Muscle of leg (tissue), 11 donors: ENCODE data around the gene KIF26B. TPM values are rescaled to one million over a fixed set of nuclear protein-coding genes. Genes with fewer than 3 reads are reported as not detected.

Source experiments
- DNase-seq: peaks from one replicate; pipeline ENCODE4 v3.0.0; 2013
- H3K27ac ChIP-seq: one replicate; pipeline ENCODE4 v1.5.1; 2013; ENCODE audit warnings: mild to moderate bottlenecking, low read length, control low read depth
- H3K27me3 ChIP-seq: one replicate; pipeline ENCODE4 v1.6.1; 2013; ENCODE audit warnings: low read length; ENCODE audit not compliant: control insufficient read depth, insufficient read depth
- H3K36me3 ChIP-seq: one replicate; pipeline ENCODE4 v1.6.1; 2013; ENCODE audit warnings: low read length; ENCODE audit not compliant: control insufficient read depth, insufficient read depth
- H3K4me1 ChIP-seq: one replicate; pipeline ENCODE4 v1.6.1; 2013; ENCODE audit warnings: low read length; ENCODE audit not compliant: control insufficient read depth, insufficient read depth
- H3K4me3 ChIP-seq: one replicate; pipeline ENCODE4 v1.5.1; 2013; ENCODE audit warnings: low read length, control low read depth
- H3K9me3 ChIP-seq: replicated peaks from 2 replicates; pipeline ENCODE4 v1.6.1; 2013; ENCODE audit warnings: low read depth, low read length; ENCODE audit not compliant: control insufficient read depth
- WGBS: methylation state at CpG from one replicate; pipeline ENCODE4 v1.1.5; 2013; ENCODE audit warnings: missing lambda C conversion rate; ENCODE audit not compliant: insufficient coverage; 5-methylcytosine and 5-hydroxymethylcytosine counted together
- polyA plus RNA-seq, 8 donors: library from polyadenylated mRNA; unstranded; fragments of 120-200 nt; gene quantifications; one replicate each; pipeline versions ENCODE4 v1.2.1 to v1.2.3, GENCODE V29; 2013; ENCODE audit warnings: inconsistent platforms in 1 of 8, low replicate concordance in 1 of 8; ENCODE audit not compliant: insufficient read length in 8 of 8, insufficient read depth in 1 of 8
- total RNA-seq: library from RNA; stranded (reverse); fragments of 120-200 nt; gene quantifications from one replicate; pipeline ENCODE4 v1.2.4, GENCODE V29; 2013

The KIF26B gene
- total and polyA plus RNA-seq, 9 donors: 0.89 to 2.4 (median 1.0) TPM

- Histone ChIP-seq H3K27me3 (peaks cover 9% of the 10 kb centered on the region), H3K27ac (no peak overlapping the region), H3K36me3 (no peaks in the 10 kb centered on the region), H3K9me3 (peaks cover 2% of the 10 kb centered on the region), H3K4me1 (peaks cover 3% of the 10 kb centered on the region), H3K4me3 (no peak overlapping the region)
- DNase-seq: no peak
- 63% methylated on average over 7 of the region's 7 CpGs for WGBS
Observed at GRCh38 chr1:245168906-245169305, 14.1 kb downstream of the KIF26B start.

GRCh38 chr1:245169376-245169775, 14.6 kb downstream of the KIF26B start:
- Histone ChIP-seq H3K27me3 (peaks cover 9% of the 10 kb centered on the region), H3K4me3 (no peak overlapping the region), H3K36me3 (no peaks in the 10 kb centered on the region), H3K9me3 (peaks cover 2% of the 10 kb centered on the region), H3K27ac (no peak overlapping the region), H3K4me1 (peaks cover 3% of the 10 kb centered on the region)
- 55% methylated on average over 5 of the region's 7 CpGs for WGBS
- no peak for DNase-seq

- DNase-seq: no peak
- Histone ChIP-seq H3K27ac (no peak overlapping the region), H3K9me3 (peaks cover 2% of the 10 kb centered on the region), H3K4me1 (no peaks in the 10 kb centered on the region), H3K27me3 (peaks cover 2% of the 10 kb centered on the region), H3K4me3 (no peak overlapping the region), H3K36me3 (no peaks in the 10 kb centered on the region)
- WGBS: 100% methylated on average over 2 of the region's 7 CpGs
Observed at GRCh38 chr1:245172026-245172425, 17.2 kb downstream of the KIF26B start.

- no CpG with 5 or more reads among the region's 2 CpGs for WGBS
- peaks cover 2% of the 10 kb centered on the region for H3K27me3 ChIP-seq
Observed at GRCh38 chr1:245172829-245173228, 18.0 kb downstream of the KIF26B start.

GRCh38 chr1:245173446-245174211, 18.8 kb downstream of the KIF26B start:
- Histone ChIP-seq H3K9me3 (peaks cover 2% of the 10 kb centered on the region), H3K4me1 (no peaks in the 10 kb centered on the region), H3K27ac (no peak overlapping the region), H3K36me3 (no peaks in the 10 kb centered on the region), H3K4me3 (no peak overlapping the region), H3K27me3 (peaks cover 2% of the 10 kb centered on the region)
- WGBS: 29% methylated on average over 13 of the region's 21 CpGs
- DNase-seq: no peak

More at GRCh38 chr1:245172829-245173228, 18.0 kb downstream of the KIF26B start:
- no peak for DNase-seq
- Histone ChIP-seq H3K27ac (no peak overlapping the region), H3K9me3 (peaks cover 2% of the 10 kb centered on the region), H3K4me1 (no peaks in the 10 kb centered on the region), H3K36me3 (no peaks in the 10 kb centered on the region), H3K4me3 (no peak overlapping the region)

GRCh38 chr1:245177071-245177900, 22.5 kb downstream of the KIF26B start:
- DNase-seq: no peak
- H3K27me3 ChIP-seq: no peaks in the 10 kb centered on the region
- H3K27ac ChIP-seq: no peak overlapping the region
- peaks cover 2% of the 10 kb centered on the region for H3K9me3 ChIP-seq
- no peaks in the 10 kb centered on the region for H3K36me3 ChIP-seq
- no peaks in the 10 kb centered on the region for H3K4me1 ChIP-seq
- WGBS: 84% methylated on average over 7 of the region's 10 CpGs
- H3K4me3 ChIP-seq: no peak overlapping the region

GRCh38 chr1:245179706-245180105, 24.9 kb downstream of the KIF26B start:
- Histone ChIP-seq H3K36me3 (no peaks in the 10 kb centered on the region), H3K27me3 (no peaks in the 10 kb centered on the region), H3K9me3 (no peaks in the 10 kb centered on the region), H3K4me1 (no peaks in the 10 kb centered on the region), H3K27ac (no peak overlapping the region), H3K4me3 (no peak overlapping the region)
- WGBS: 61% methylated on average over 9 of the region's 9 CpGs
- DNase-seq: no peak

GRCh38 chr1:245180496-245181157, 25.8 kb downstream of the KIF26B start:
- Histone ChIP-seq H3K9me3 (no peaks in the 10 kb centered on the region), H3K27me3 (no peaks in the 10 kb centered on the region), H3K4me3 (no peak overlapping the region), H3K27ac (no peak overlapping the region), H3K4me1 (no peaks in the 10 kb centered on the region), H3K36me3 (no peaks in the 10 kb centered on the region)
- peak; percentile 22 for DNase-seq
- WGBS: 65% methylated on average over 3 of the region's 6 CpGs

- H3K27ac ChIP-seq: no peak overlapping the region
- whole genome bisulfite sequencing: 86% methylated on average over 2 of the region's 7 CpGs
- H3K27me3 ChIP-seq: no peaks in the 10 kb centered on the region
- no peaks in the 10 kb centered on the region for H3K36me3 ChIP-seq
- no peaks in the 10 kb centered on the region for H3K4me1 ChIP-seq
- H3K4me3 ChIP-seq: no peak overlapping the region
- no peaks in the 10 kb centered on the region for H3K9me3 ChIP-seq
- DNase-seq: no peak
Observed at GRCh38 chr1:245181158-245181517, 26.4 kb downstream of the KIF26B start.

- no peak overlapping the region for H3K27ac ChIP-seq
- H3K27me3 ChIP-seq: no peaks in the 10 kb centered on the region
- H3K4me3 ChIP-seq: no peak overlapping the region
- H3K4me1 ChIP-seq: no peaks in the 10 kb centered on the region
- no peaks in the 10 kb centered on the region for H3K9me3 ChIP-seq
- H3K36me3 ChIP-seq: no peaks in the 10 kb centered on the region
- no peak for DNase-seq
- WGBS: 57% methylated on average over 1 of the region's 2 CpGs
Observed at GRCh38 chr1:245182028-245182427, 27.2 kb downstream of the KIF26B start.
